Lung (tissue), 12 donors: ENCODE data around the gene TRPM2. TPM values are rescaled to one million over a fixed set of nuclear protein-coding genes. Genes with fewer than 3 reads are reported as not detected.
"Not testable (repeated sequence)": the region's sequence is repeated elsewhere in the genome, so short reads cannot be mapped to it uniquely, and the experiment has no call there.

Experiments
- ATAC-seq: fragments of 200-7000 bp; cut with Tn5 transposase; one replicate; pipeline ENCODE4 v1.9.1; 2020; ENCODE audit warnings: moderate number of reproducible peaks; ENCODE audit not compliant: insufficient read depth, low FRiP score
- DNase-seq, 3 donors: peaks; one replicate each; pipeline ENCODE4 v3.0.0-alpha.2; 2013 to 2017
- H3K27ac ChIP-seq, 2 donors: one replicate each; pipeline ENCODE4 v1.5.1; 2013; ENCODE audit warnings: mild to moderate bottlenecking in 2 of 2, moderate library complexity in 2 of 2, control low read depth in 1 of 2, inconsistent platforms in 1 of 2, low read depth in 1 of 2, low read length in 1 of 2
- H3K27me3 ChIP-seq, 3 donors: one replicate each; pipeline ENCODE4 v1.5.1; 2013; ENCODE audit warnings: low read length in 2 of 3; ENCODE audit not compliant: control insufficient read depth in 3 of 3, insufficient read depth in 3 of 3
- H3K36me3 ChIP-seq, 4 donors: one replicate each; pipeline ENCODE4 v1.5.1; 2013; ENCODE audit warnings: low read length in 4 of 4, mild to moderate bottlenecking in 1 of 4, moderate library complexity in 1 of 4; ENCODE audit not compliant: control insufficient read depth in 4 of 4, insufficient read depth in 4 of 4
- H3K4me1 ChIP-seq, 5 donors: one replicate each; pipeline ENCODE4 v1.5.1; 2013; ENCODE audit warnings: low read length in 5 of 5, mild to moderate bottlenecking in 2 of 5, moderate library complexity in 1 of 5; ENCODE audit not compliant: control insufficient read depth in 5 of 5, insufficient read depth in 5 of 5
- H3K4me3 ChIP-seq: one replicate; pipeline ENCODE4 v1.5.1; 2013; ENCODE audit warnings: mild to moderate bottlenecking, control low read depth, moderate library complexity
- H3K9ac ChIP-seq, 2 donors: one replicate each; pipeline ENCODE4 v1.5.1; 2013; ENCODE audit warnings: low read length in 2 of 2, control low read depth in 1 of 2; ENCODE audit not compliant: insufficient read depth in 1 of 2
- H3K9me3 ChIP-seq, 4 donors: one replicate each; pipeline ENCODE4 v1.5.1; 2013; ENCODE audit warnings: low read length in 3 of 4, mild to moderate bottlenecking in 1 of 4, moderate library complexity in 1 of 4; ENCODE audit not compliant: control insufficient read depth in 4 of 4, insufficient read depth in 3 of 4
- WGBS, 2 donors: extraction: QIAGEN DNeasy Blood & Tissue Kit; methylation state at CpG; one replicate each; pipeline ENCODE4 v1.1.7; 2013; 5-methylcytosine and 5-hydroxymethylcytosine counted together
- polyA plus RNA-seq, 2 donors: library from polyadenylated mRNA; stranded (reverse); fragments of 200-250 nt; gene quantifications; one replicate each; pipeline ENCODE4 v1.2.1, GENCODE V29; 2013
- total RNA-seq, 2 donors: library from RNA; depleted of rRNA in 1 of 2; stranded (reverse); fragments of >200 nt in 1 of 2; gene quantifications; one replicate each; pipeline ENCODE4 v1.2.1, GENCODE V29; 2014 to 2021
- TF ChIP-seq, protein P1 (sequence below): IDR thresholded peaks from 2 replicates; pipeline ENCODE4 v1.5.1; 2012; ENCODE audit warnings: mild to moderate bottlenecking; ENCODE audit errors: control extremely low read depth, extremely low read depth
- donor health status: control.
- donor health status: control.
- donor health status: Bipolar disorder and iron deficiency.
- donor health status: healthy.
- donor health status: DM: yes; HTN: yes; CAD: no.

TRPM2 gene
- total and polyA plus RNA-seq, 4 donors: 5.9 to 26.2 (median 10.3) TPM

DNA sequence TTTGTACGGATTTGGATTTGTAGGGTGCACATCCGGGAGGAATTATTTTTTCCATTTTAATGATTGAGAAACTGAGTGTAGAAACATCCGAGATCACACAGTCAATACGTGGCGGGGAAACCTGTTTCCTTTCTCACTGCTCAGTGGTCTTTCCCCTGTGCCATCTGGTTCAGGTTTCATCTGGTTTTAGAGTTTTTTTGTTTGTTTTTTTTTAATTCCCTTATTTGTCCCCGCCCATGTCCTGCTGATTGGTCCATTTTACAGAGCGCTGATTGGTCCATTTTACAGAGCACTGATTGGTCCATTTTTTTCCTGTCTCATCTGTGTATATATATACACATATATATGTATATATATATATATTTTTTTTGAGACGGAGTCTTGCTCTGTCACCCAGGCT is 6.0 kb downstream of the TRPM2 start:
- Histone ChIP-seq H3K9me3 (peaks cover 0 to 11% (median 0%) of the 10 kb centered on the region in 4 donors), H3K4me3 (no peak overlapping the region), H3K9ac (no peak overlapping the region), H3K4me1 (no peaks in the 10 kb centered on the region), H3K27me3 (peaks cover 0 to 2% (median 0%) of the 10 kb centered on the region in 3 donors), H3K27ac (no peak overlapping the region), H3K36me3 (no peaks in the 10 kb centered on the region)
- no peak for DNase-seq
- WGBS, 2 donors: 62 to 79% methylated on average over 8 of the region's 8 CpGs
- ATAC-seq: no peak
- TF ChIP-seq, protein P1, sequence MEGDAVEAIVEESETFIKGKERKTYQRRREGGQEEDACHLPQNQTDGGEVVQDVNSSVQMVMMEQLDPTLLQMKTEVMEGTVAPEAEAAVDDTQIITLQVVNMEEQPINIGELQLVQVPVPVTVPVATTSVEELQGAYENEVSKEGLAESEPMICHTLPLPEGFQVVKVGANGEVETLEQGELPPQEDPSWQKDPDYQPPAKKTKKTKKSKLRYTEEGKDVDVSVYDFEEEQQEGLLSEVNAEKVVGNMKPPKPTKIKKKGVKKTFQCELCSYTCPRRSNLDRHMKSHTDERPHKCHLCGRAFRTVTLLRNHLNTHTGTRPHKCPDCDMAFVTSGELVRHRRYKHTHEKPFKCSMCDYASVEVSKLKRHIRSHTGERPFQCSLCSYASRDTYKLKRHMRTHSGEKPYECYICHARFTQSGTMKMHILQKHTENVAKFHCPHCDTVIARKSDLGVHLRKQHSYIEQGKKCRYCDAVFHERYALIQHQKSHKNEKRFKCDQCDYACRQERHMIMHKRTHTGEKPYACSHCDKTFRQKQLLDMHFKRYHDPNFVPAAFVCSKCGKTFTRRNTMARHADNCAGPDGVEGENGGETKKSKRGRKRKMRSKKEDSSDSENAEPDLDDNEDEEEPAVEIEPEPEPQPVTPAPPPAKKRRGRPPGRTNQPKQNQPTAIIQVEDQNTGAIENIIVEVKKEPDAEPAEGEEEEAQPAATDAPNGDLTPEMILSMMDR: no peak

GRCh38 chr21:44360159-44360558 is 6.7 kb downstream of the TRPM2 start:
- Histone ChIP-seq H3K27me3 (peaks cover 0 to 2% (median 0%) of the 10 kb centered on the region in 3 donors), H3K27ac (no peak overlapping the region), H3K9ac (no peak overlapping the region), H3K4me1 (no peaks in the 10 kb centered on the region), H3K36me3 (no peaks in the 10 kb centered on the region), H3K4me3 (no peak overlapping the region), H3K9me3 (peaks cover 0 to 10% (median 0%) of the 10 kb centered on the region in 4 donors)
- TF ChIP-seq, protein P1: no peak
- no peak for ATAC-seq
- 20 to 34% methylated on average over 8 of the region's 8 CpGs for WGBS, 2 donors
- DNase-seq: no peak

DNA sequence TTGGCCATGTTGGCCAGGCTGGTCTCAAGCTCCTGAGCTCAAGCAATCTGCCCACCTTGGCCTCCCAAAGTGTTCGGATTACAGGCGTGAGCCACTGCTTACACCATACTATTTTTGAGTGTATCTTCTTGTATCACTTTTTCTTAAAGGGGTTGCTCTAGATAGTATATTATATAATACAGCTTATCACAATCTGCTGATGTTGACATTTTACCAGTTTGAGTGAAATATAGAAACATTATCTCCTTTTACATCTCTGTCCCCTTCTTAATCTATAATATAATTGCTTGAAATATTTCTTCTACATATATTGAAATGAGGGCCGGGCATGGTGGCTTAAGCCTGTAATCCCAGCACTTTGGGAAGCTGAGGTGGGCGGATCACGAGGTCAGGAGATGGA is 8.5 kb downstream of the TRPM2 start:
- H3K4me3 ChIP-seq, H3K27ac ChIP-seq, ATAC-seq, H3K9me3 ChIP-seq, H3K9ac ChIP-seq, H3K36me3 ChIP-seq, H3K4me1 ChIP-seq, H3K27me3 ChIP-seq, DNase-seq: not testable (repeated sequence)
- WGBS, 2 donors: 89 to 98% methylated on average over 5 of the region's 5 CpGs

DNA sequence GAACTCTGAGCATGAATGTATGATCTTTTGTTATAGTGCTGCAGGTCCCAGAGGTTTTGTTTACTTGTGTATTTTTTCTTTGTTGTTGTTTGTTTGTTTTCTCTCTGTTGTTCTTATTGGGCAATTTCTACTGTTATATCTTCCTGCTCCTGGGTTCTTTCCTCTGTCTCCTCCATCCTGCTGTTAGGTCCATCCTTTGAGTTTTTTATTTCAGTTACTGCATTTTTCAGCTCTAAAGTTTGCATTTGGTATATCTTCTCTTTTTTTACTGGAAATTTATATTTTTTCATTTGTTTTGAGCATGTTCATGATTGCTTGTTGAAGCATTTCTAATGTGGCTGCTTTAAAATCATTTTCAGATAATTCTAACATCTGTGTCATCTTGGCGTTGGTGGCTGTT is 9.9 kb downstream of the TRPM2 start:
- peaks cover 0 to 2% (median 0%) of the 10 kb centered on the region in 3 donors for H3K27me3 ChIP-seq
- no peaks in the 10 kb centered on the region for H3K4me1 ChIP-seq
- H3K9ac ChIP-seq: no peak overlapping the region
- H3K9me3 ChIP-seq: peaks cover 0 to 8% (median 0%) of the 10 kb centered on the region in 4 donors
- TF ChIP-seq, protein P1: no peak
- no peaks in the 10 kb centered on the region for H3K36me3 ChIP-seq
- no peak overlapping the region for H3K27ac ChIP-seq
- 91 to 93% methylated on average over 1 of the region's 1 CpG for WGBS, 2 donors
- H3K4me3 ChIP-seq: no peak overlapping the region
- no peak for DNase-seq
- no peak for ATAC-seq
